ENCODE measurements around the gene FIP1L1. TPM values are rescaled to one million over a fixed set of nuclear protein-coding genes. Genes with fewer than 3 reads are reported as not detected.
"Not testable (repeated sequence)": the region's sequence is repeated elsewhere in the genome, so short reads cannot be mapped to it uniquely, and the experiment has no call there.

The FIP1L1 gene
- total RNA-seq, 2 donors from 2014 or later: 57.5 to 80.7 TPM

DNA sequence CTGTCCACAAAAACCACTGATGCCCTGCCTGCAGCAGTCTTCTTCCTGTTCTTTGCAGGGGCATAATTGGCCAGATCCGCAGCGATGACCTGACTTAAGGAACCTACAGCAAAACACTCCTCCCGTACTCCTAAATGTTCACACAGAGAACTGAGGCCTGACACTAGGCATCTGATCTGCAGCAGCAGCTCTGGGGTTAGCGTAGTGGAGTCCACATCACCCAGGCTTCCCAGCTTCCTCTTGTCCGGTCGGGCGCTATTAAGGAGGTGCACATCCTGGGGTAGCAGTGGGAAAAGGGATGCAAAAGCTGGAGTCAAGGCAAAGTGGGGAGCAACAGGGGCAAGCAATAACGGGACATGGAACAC, 12.3 kb upstream of the FIP1L1 start:
- peaks cover 11% of the 10 kb centered on the region for H3K27me3 Mint-ChIP-seq
- no peaks in the 10 kb centered on the region for H3K9me3 ChIP-seq (ENCODE audit: control insufficient read depth, low read length, poor library complexity, severe bottlenecking)
- DNase-seq (no peak), ATAC-seq (no peak)
- H3K4me1 Mint-ChIP-seq: peaks cover 38% of the 10 kb centered on the region
- H3K27ac Mint-ChIP-seq: peak overlapping the region; percentile 98
- H3K36me3 Mint-ChIP-seq (ENCODE audit: low read depth): peaks cover 12% of the 10 kb centered on the region
- H3K4me3 Mint-ChIP-seq: peak overlapping the region; percentile 98

GRCh38 chr4:53365486-53366300, 11.7 kb upstream of the FIP1L1 start, which contains the start of gene SCFD2:
Gene SCFD2, minus strand, starts transcription at chr4:53366061.
- DNase-seq (peak; percentile 85 to 93 (median 92)), ATAC-seq (peak; percentile 98)
- H3K9me3 ChIP-seq (ENCODE audit: control insufficient read depth, low read length, poor library complexity, severe bottlenecking): no peaks in the 10 kb centered on the region
- H3K36me3 Mint-ChIP-seq (ENCODE audit: low read depth): peaks cover 12% of the 10 kb centered on the region
- peaks cover 35% of the 10 kb centered on the region for H3K4me1 Mint-ChIP-seq
- peaks cover 11% of the 10 kb centered on the region for H3K27me3 Mint-ChIP-seq
- peak within 1 kb of the TSS; percentile 98 for H3K4me3 Mint-ChIP-seq
- H3K27ac Mint-ChIP-seq: peak within 1 kb of the TSS; percentile 98

- Mint-ChIP-seq H3K27ac (peak overlapping the region; percentile 98), H3K27me3 (peaks cover 11% of the 10 kb centered on the region), H3K36me3 (ENCODE audit: low read depth) (peaks cover 12% of the 10 kb centered on the region), H3K4me1 (peaks cover 31% of the 10 kb centered on the region), H3K4me3 (peak overlapping the region; percentile 98)
- no peaks in the 10 kb centered on the region for H3K9me3 ChIP-seq (ENCODE audit: control insufficient read depth, low read length, poor library complexity, severe bottlenecking)
- no peak for DNase-seq
- peak; percentile 20 for ATAC-seq
Observed at GRCh38 chr4:53366301-53366716, 11.1 kb upstream of the FIP1L1 start.

GRCh38 chr4:53367721-53368120, 9.7 kb upstream of the FIP1L1 start:
- peaks cover 21% of the 10 kb centered on the region for H3K27me3 Mint-ChIP-seq
- no peak overlapping the region for H3K4me3 Mint-ChIP-seq
- ATAC-seq (no peak), DNase-seq (no peak)
- H3K9me3 ChIP-seq (ENCODE audit: control insufficient read depth, low read length, poor library complexity, severe bottlenecking): peaks cover 2% of the 10 kb centered on the region
- H3K36me3 Mint-ChIP-seq (ENCODE audit: low read depth): peaks cover 13% of the 10 kb centered on the region
- no peak overlapping the region for H3K27ac Mint-ChIP-seq
- H3K4me1 Mint-ChIP-seq: peaks cover 21% of the 10 kb centered on the region

DNA sequence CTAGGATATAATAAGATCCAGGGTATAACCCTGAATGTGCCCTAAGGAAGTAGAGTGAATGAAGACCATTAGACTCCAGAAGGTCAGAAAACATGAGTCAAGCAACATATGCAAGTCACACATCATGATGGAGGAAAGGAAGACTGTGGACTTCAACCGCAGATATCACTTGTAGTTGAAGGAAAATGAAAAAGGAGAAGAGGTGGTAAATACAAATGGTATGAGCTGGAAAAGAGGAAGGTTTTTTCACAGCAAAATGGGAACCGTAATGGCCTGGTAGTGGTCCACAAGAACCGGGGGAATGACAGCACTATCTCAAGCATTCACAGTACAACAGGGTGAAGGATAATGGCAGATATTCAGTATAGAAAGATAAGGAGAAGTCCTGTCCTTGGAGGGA, 6.4 kb upstream of the FIP1L1 start:
- Mint-ChIP-seq H3K4me3 (no peak overlapping the region), H3K36me3 (ENCODE audit: low read depth) (peaks cover 16% of the 10 kb centered on the region), H3K27ac (no peak overlapping the region), H3K27me3 (peaks cover 27% of the 10 kb centered on the region), H3K4me1 (peaks cover 12% of the 10 kb centered on the region)
- peaks cover 2% of the 10 kb centered on the region for H3K9me3 ChIP-seq (ENCODE audit: control insufficient read depth, low read length, poor library complexity, severe bottlenecking)
- ATAC-seq (no peak), DNase-seq (no peak)

DNA sequence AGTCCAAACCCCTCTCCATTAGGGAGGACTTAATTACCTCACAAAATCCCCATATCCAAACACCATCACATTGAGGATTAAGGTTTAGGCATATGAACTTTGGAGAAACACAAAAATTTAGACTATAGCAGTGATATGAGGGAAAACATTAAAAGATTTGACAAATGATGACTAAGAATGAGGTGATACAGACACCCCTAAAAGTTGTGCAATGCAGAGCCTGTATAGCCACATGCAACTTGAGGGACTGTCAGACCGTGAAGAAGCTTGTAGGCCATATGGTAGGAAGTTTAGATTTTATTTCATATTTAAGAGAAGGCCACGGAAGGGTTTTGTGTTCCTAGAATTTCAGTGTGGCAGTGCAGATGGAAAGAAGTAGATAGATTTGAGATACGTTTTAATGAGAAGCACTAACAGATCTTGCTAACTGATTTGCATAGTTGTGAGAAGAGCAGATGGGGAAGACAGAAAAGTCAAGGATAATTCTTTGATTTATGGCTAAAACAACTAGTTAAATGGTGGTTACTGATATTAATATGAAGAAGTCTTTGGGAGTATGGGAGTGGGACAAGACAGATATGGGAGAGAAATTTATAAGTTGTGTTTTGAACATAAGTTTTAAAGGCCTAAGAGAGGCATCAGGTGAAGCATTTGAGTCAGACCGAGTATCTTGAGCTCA, 5.5 kb upstream of the FIP1L1 start:
- peaks cover 27% of the 10 kb centered on the region for H3K27me3 Mint-ChIP-seq
- ATAC-seq (no peak), DNase-seq (no peak)
- H3K36me3 Mint-ChIP-seq (ENCODE audit: low read depth): peaks cover 10% of the 10 kb centered on the region
- no peak overlapping the region for H3K27ac Mint-ChIP-seq
- H3K4me3 Mint-ChIP-seq: no peak overlapping the region
- peaks cover 2% of the 10 kb centered on the region for H3K9me3 ChIP-seq (ENCODE audit: control insufficient read depth, low read length, poor library complexity, severe bottlenecking)
- H3K4me1 Mint-ChIP-seq: peaks cover 9% of the 10 kb centered on the region

DNA sequence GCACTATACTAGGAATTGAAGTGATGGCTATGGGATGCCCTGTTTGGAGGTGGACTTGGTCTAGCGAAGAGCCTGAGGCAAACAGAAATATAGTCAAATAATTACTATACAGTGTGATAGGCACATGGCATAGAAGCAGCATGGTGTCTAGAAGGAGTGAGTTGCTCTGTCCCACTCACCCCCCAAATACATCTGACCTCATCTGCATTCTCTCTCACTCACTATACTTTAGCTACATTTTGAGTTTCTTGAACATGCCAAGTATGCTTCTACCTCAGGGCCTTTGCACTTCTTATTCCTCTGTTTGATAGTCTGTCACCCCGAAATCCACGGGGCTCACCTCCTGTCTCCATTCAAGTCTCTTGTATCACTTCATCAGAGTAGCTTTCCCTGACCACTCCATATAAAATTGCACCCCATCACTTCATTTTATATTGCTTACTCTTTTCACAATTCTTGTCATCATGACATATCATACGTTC, 2.6 kb upstream of the FIP1L1 start:
- H3K36me3 Mint-ChIP-seq (ENCODE audit: low read depth): peaks cover 11% of the 10 kb centered on the region
- ATAC-seq: no peak

DNA sequence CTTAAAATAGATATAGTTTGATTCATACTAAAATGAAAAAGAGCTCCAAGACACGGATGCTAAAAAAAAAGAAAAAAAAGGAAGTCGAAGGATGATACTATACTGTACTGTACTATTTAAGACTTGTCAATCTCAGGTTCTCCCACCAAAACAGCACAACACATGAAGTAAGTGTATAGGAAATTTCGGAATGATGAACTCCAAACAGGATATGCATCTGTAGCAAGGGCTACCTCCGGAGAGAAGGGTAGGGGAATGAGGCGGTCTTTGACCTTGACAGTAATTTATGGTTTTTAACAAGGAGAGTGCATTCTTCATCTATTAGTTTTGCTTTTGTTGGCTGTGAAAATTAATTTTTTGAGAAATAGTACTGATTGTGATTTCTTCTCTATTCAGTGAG, 541 bp upstream of the FIP1L1 start:
- Mint-ChIP-seq H3K36me3 (ENCODE audit: low read depth) (peaks cover 8% of the 10 kb centered on the region), H3K27me3 (peaks cover 17% of the 10 kb centered on the region), H3K27ac (peak overlapping the region; percentile 99), H3K4me3 (peak overlapping the region; percentile 98), H3K4me1 (peaks cover 28% of the 10 kb centered on the region)
- DNase-seq (no peak), ATAC-seq (no peak)
- H3K9me3 ChIP-seq (ENCODE audit: control insufficient read depth, low read length, poor library complexity, severe bottlenecking): peaks cover 2% of the 10 kb centered on the region

More for the DNA sequence above, 2.6 kb upstream of the FIP1L1 start:
- H3K9me3 ChIP-seq (ENCODE audit: control insufficient read depth, low read length, poor library complexity, severe bottlenecking): peaks cover 2% of the 10 kb centered on the region
- no peak for DNase-seq
- Mint-ChIP-seq H3K4me1 (peaks cover 26% of the 10 kb centered on the region), H3K4me3 (no peak overlapping the region), H3K27me3 (peaks cover 24% of the 10 kb centered on the region), H3K27ac (no peak overlapping the region)

- Mint-ChIP-seq H3K27ac (peak overlapping the region; percentile 99), H3K4me1 (peaks cover 28% of the 10 kb centered on the region), H3K4me3 (peak overlapping the region; percentile 98), H3K36me3 (ENCODE audit: low read depth) (peaks cover 6% of the 10 kb centered on the region), H3K27me3 (peaks cover 8% of the 10 kb centered on the region)
- DNase-seq: no peak
- H3K9me3 ChIP-seq (ENCODE audit: control insufficient read depth, low read length, poor library complexity, severe bottlenecking): no peaks in the 10 kb centered on the region
- no peak for ATAC-seq
Observed at GRCh38 chr4:53378171-53378482, 686 bp downstream of the FIP1L1 start.

DNA sequence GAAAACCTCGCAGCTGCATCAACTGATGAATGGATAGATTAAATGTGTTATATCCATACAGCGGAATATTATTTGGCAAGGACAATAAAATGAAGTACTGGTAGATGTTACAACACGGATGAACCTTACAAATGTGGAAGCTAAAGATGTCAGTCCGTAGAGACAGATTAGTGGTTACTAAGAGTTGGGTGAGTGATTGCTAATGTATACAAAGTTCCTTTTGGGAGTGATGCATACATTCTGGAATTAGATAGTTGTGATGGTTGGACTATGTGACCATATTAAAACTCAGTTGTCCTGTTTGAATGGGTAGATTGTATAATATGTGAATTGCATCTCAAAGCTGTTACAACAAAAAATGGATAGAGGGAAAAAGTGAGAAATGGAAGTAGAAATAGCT, 2.8 kb downstream of the FIP1L1 start:
- DNase-seq (no peak), ATAC-seq (no peak)
- no peak overlapping the region for H3K27ac Mint-ChIP-seq
- H3K9me3 ChIP-seq (ENCODE audit: control insufficient read depth, low read length, poor library complexity, severe bottlenecking): no peaks in the 10 kb centered on the region
- H3K4me1 Mint-ChIP-seq: peaks cover 28% of the 10 kb centered on the region
- H3K4me3 Mint-ChIP-seq: peak overlapping the region; percentile 33
- H3K36me3 Mint-ChIP-seq (ENCODE audit: low read depth): peaks cover 3% of the 10 kb centered on the region
- peaks cover 4% of the 10 kb centered on the region for H3K27me3 Mint-ChIP-seq

DNA sequence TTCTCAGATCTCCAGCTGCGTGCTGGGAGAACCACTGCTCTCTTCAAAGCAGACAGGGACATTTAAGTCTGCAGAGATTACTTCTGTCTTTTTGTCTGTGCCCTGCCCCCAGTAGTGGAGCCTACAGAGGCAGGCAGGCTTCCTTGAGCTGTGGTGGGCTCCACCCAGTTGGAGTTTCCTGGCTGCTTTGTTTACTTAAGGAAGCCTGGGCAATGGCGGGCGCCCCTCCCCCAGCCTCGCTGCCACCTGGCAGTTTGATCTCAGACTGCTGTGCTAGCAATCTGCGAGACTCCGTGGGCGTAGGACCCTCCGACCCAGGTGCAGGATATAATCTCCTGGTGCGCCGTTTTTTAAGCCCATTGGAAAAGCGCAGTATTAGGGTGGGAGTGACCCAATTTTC, 32.0 kb downstream of the FIP1L1 start:
- Mint-ChIP-seq H3K4me1 (peaks cover 35% of the 10 kb centered on the region), H3K27ac (peak overlapping the region; percentile 59)
- not testable (repeated sequence) for H3K27me3 Mint-ChIP-seq; H3K4me3 Mint-ChIP-seq; H3K9me3 ChIP-seq (ENCODE audit: control insufficient read depth, low read length, poor library complexity, severe bottlenecking); H3K36me3 Mint-ChIP-seq (ENCODE audit: low read depth); DNase-seq; ATAC-seq

- no peak overlapping the region for H3K27ac Mint-ChIP-seq
- peaks cover 19% of the 10 kb centered on the region for H3K4me1 Mint-ChIP-seq
- H3K4me3 Mint-ChIP-seq: no peak overlapping the region
- ATAC-seq: no peak
- no peak for DNase-seq
- H3K27me3 Mint-ChIP-seq: no peaks in the 10 kb centered on the region
- peaks cover 4% of the 10 kb centered on the region for H3K36me3 Mint-ChIP-seq (ENCODE audit: low read depth)
- no peaks in the 10 kb centered on the region for H3K9me3 ChIP-seq (ENCODE audit: control insufficient read depth, low read length, poor library complexity, severe bottlenecking)
Observed at GRCh38 chr4:53419208-53419607, 41.8 kb downstream of the FIP1L1 start.

DNA sequence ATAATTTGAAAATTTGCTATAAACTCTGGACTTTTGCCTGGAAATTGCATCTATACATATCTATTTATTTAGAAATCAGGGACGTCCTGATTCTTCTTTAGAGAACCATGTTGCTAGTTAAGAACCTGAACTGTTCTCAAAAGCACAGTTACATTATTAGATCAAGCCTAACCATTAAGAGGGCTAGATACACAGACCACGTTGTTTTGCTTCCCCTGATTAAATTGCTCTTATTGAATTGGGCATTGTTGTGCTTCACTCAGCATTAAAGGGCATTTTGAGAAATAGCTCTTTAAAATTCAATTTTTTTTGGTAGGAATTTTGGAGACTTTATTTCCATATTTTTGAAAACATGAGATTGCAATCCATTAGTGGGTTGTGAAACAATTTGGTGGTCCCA, 44.4 kb downstream of the FIP1L1 start:
- Mint-ChIP-seq H3K27me3 (no peaks in the 10 kb centered on the region), H3K4me3 (no peak overlapping the region), H3K4me1 (peaks cover 20% of the 10 kb centered on the region), H3K27ac (no peak overlapping the region), H3K36me3 (ENCODE audit: low read depth) (peaks cover 2% of the 10 kb centered on the region)
- no peak for DNase-seq
- H3K9me3 ChIP-seq (ENCODE audit: control insufficient read depth, low read length, poor library complexity, severe bottlenecking): no peaks in the 10 kb centered on the region
- no peak for ATAC-seq

All from T-helper 17 cell (primary cell).